ENCODE measurements around the gene CC2D2B. TPM values are rescaled to one million over a fixed set of nuclear protein-coding genes. Genes with fewer than 3 reads are reported as not detected.
A peak's percentile ranks its signal among the peaks of the same experiment; 100 is the strongest.
"Not testable (repeated sequence)": the region's sequence is repeated elsewhere in the genome, so short reads cannot be mapped to it uniquely, and the experiment has no call there.

Gene CC2D2B
- total RNA-seq, 2 donors from 2014 or later, result not detected

DNA sequence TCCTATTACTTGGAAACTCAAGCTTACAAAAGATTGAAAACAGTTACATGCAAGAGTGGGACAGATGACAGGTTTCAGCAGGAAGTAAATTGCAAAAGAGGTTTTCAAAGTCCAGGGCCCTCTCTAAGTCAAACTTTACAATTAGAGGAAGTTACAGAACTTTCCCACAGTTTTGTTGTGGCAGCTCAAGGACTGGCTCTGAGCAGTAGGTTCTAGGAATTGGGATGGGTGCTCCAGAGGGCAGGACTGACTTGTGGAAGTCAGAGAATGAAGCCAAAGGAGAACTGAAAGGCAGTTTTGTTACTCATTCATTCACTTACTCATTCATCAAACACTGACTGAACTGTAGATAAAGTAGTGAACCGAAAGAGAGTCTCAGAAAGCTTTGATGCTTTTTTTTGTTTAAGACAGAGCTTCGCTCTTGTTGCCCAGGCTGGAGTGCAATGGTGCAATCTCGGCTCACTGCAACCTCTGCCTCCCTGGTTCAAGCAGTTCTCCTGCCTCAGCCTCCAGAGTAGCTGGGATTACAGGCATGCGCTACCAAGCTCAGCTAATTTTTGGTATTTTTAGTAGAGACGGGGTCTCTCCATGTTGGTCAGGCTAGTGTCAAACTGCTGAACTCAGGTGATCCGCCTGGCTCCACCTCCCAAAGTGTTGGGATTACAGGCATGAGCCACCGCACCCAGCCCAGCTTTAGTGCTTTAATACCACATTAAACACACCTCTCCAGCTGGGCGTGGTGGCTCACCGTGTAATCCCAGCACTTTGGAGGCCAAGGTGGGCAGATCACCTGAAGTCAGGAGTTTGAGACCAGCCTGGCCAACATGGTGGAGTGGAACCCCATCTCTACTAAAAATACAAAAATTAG, 68.8 kb downstream of the CC2D2B start:
- Mint-ChIP-seq H3K36me3 (no peaks in the 10 kb centered on the region), H3K27ac (no peak overlapping the region)
- ATAC-seq, result peak; percentile 31 to 62

DNA sequence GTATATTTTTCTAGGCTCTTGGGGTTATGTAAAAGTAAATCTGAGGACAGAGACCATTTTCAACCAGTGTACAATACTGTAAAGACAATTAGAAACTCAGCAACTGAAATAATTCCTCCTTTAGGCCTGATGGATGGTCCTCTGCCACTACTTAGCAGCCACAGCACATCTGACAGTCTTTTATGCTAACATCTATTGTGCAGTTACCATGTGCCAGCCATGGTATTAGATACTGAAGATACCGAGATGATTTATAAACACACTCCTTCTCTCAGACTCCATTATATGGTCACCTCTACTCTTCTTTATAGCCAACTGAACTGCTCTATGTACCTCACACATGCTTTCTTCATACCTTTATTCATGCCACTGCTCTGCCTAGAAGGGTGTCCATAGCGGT, 74.4 kb downstream of the CC2D2B start:
- ATAC-seq (no peak), DNase-seq (ENCODE audit: low spot score in 2 of 2) (no peak)
- H3K9me3 Mint-ChIP-seq, result no peaks in the 10 kb centered on the region
- no peaks in the 10 kb centered on the region for H3K36me3 Mint-ChIP-seq
- H3K27ac Mint-ChIP-seq, result no peak overlapping the region

More for the DNA sequence above, 68.8 kb downstream of the CC2D2B start:
- DNase-seq (ENCODE audit: low spot score in 2 of 2), result no peak
- no peaks in the 10 kb centered on the region for H3K9me3 Mint-ChIP-seq

DNA sequence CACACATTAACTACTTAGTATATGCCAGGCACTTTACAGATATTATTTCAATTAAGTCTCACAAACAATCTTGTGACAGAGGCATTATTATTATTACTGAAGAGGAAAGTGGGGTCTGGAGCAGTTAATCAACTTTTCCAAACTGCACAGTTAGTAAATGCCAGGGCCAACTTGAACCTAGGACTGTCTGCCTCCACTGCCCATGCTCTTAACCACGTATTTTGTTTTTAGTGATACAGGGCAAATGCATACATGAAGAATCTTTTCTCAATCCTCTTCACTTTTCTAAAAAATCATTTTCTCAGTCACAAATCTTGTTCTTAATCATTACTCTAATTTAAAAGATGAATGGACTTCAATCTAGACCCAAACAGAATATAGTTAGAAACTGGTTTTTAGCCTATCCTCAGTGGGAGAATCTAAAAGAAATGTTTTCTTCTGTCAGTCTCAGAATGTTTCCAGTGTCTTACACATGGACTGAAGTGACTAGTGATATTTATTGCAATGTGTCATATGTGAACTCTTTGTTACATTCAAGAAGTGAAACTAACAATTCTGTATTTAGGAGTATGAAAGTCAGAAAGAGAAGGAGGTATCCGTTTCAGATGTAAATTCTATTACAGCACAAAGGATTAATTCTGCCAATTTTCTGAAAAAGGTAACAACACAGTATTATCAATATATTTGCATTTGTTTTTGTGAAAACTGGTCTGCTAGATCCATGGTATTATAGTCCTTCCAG, 80.1 kb downstream of the CC2D2B start:
- DNase-seq (ENCODE audit: low spot score in 2 of 2), result no peak
- H3K36me3 Mint-ChIP-seq, result no peaks in the 10 kb centered on the region
- no peak overlapping the region for H3K27ac Mint-ChIP-seq
- H3K9me3 Mint-ChIP-seq, result no peaks in the 10 kb centered on the region
- peak in 1 of 2 donors; percentile 56 for ATAC-seq

DNA sequence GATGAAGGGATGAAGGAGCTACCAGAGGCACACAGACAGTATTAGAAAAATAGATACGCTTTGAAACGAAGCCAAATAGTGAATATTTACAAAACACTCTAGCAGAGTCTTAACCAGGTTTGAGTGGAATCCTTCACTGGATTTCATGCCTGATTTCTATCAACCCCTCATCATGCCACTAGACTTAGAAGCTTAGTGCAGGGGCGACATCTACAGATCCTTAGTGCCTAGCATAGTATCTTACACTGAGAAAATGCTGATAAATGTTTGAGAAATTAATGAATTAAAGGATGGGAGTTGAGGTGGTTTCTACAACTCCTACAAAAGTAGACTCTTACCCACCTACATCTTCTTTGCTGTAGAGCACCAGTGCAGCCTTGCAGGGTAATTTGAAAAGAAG, 80.9 kb downstream of the CC2D2B start:
- DNase-seq (ENCODE audit: low spot score in 2 of 2) (no peak), ATAC-seq (no peak)
- Mint-ChIP-seq H3K36me3 (no peaks in the 10 kb centered on the region), H3K27ac (no peak overlapping the region), H3K9me3 (no peaks in the 10 kb centered on the region)

DNA sequence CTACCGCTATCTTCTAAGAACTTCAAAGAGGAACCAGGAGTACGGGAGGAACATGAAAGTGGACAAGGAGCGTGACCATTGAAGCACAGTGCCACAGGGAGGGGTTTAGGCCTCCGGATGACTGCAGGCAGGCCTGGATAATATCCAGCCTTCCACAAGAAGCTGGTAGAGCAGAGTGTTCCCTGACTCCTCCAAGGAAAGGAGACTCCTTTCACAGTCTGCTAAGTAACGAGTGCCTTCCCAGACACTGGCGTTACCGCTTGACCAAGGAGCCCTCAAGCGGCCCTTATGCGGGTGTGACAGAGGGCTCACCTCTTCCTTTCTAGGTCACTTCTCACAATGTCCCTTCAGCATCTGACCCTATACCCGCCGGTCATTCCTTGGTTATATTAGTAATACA, 86.6 kb downstream of the CC2D2B start:
- not testable (repeated sequence) for DNase-seq (ENCODE audit: low spot score in 2 of 2); H3K36me3 Mint-ChIP-seq; H3K27ac Mint-ChIP-seq; ATAC-seq; H3K9me3 Mint-ChIP-seq

DNA sequence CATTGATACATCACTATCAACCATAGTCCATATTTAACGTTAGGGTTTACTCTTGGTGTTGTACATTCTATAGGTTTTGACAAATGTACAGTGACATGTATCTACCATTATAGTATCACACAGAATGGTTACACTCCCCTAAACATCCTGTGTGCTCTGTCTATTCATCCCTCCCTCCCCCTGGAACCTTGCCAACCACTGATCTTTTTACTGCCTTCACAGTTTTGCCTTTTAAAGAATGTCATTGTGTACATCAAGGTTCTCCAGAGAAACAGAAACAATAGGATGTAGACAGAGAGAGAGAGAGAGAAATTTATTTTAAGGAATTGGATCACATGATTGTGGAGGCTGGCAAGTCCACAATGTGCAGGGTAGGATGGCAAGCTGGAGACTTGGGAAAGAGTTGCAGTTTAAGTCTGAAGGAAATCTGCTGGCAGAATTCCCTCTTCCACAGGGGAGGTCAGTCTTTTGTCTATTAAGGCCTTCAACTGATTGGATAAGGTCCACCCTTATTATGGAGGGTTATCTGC, 90.5 kb downstream of the CC2D2B start:
- ATAC-seq (no peak), DNase-seq (ENCODE audit: low spot score in 2 of 2) (no peak)
- no peaks in the 10 kb centered on the region for H3K36me3 Mint-ChIP-seq
- H3K27ac Mint-ChIP-seq, result no peak overlapping the region
- no peaks in the 10 kb centered on the region for H3K9me3 Mint-ChIP-seq

DNA sequence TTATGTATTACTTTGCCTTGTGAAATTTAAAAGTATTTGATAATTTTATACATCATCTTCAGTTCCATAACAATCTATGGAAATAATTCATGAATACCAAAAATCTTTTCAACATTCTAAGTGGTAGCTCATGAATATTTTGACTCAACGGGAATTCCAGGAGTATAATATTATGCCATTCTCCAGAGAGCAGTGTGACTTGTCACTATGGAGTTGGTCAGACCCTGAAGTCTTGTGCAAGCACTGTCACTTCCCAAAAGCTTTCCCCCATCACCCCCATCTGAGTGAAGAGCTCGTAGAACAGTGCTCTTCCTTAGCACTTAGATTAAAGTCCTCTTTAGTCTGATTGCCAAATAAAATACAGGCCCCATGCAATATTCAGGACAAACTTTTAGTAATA, 106.2 kb downstream of the CC2D2B start:
- DNase-seq (ENCODE audit: low spot score in 2 of 2), result no peak
- no peak for ATAC-seq
- no peaks in the 10 kb centered on the region for H3K36me3 Mint-ChIP-seq
- H3K27ac Mint-ChIP-seq, result no peak overlapping the region
- H3K9me3 Mint-ChIP-seq, result no peaks in the 10 kb centered on the region

DNA sequence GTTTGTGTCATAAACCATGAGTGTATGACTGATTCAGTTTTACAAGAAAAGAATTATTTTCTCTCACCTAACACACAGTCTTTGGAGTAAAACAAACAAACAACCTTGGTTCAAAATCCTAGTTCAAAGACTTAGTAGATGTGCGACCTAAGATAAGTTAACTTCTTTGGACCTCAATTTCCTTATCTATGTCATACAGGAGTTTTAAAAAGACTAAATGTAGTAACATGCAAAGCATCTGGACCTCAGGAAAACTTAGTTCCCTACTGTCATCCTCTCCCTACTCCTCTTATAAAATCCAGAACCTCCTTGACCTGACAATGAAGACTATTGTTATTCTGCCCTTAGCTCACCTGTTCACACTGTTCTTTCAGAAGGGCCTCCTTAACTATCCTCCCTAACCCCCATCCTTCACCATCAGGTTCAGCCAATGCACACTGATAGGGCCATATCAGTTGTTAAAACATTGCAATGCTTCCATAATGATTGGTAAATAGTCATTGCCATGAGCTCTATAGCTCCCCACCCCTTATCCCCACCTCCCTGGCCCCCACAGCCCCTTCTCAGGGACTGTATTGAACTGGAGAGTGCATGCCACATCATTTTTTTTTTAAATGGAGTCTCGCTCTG, 106.8 kb downstream of the CC2D2B start:
- no peaks in the 10 kb centered on the region for H3K36me3 Mint-ChIP-seq
- no peak overlapping the region for H3K27ac Mint-ChIP-seq
- DNase-seq (ENCODE audit: low spot score in 2 of 2) (no peak), ATAC-seq (no peak)
- no peaks in the 10 kb centered on the region for H3K9me3 Mint-ChIP-seq

DNA sequence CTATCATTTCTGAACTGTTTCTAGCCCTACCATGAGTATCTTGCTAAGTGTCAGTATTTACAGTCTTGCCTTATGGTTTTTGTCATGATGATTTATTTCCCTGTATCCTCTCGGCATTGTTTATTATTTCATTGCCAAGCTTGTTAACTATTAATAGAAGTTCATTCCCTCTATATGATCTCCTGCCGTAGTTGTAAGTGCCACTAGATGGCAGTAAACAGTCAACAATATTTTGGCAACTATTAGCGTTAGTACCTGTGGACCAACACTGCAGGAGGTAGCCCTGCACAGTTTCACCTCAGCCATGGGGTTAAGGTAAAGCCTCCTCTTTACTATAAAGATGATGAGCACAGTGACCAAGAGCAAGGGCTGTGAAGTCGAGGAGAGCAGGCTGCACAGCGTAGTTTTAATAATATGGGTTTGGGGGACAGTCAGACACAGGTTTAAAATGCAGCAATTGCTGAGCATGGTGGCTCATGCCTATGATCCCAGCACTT, 109.5 kb downstream of the CC2D2B start:
- ATAC-seq (peak; percentile 81 to 83), DNase-seq (ENCODE audit: low spot score in 2 of 2) (peak in 1 of 2 donors; percentile 43)
- no peak overlapping the region for H3K27ac Mint-ChIP-seq
- H3K9me3 Mint-ChIP-seq, result no peaks in the 10 kb centered on the region
- H3K36me3 Mint-ChIP-seq, result no peaks in the 10 kb centered on the region

DNA sequence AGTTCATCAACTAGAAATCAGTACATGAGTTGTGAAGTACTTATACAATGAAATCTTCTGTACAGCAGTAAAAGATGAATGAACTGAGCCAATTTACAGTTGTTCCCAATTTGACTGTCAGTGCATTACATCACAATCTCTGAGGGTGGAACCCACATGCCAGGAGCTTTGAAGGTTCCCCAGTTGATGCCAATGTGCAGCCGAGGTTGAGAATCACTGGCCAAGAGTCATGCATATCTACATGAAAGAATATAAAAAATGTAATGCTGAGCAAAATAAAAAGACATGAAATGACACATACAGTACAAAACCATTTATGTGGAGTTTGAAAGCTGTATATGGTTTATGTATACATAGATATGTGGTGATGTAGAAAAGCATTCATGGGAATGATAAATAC, 113.6 kb downstream of the CC2D2B start:
- Mint-ChIP-seq H3K27ac (no peak overlapping the region), H3K9me3 (no peaks in the 10 kb centered on the region), H3K36me3 (no peaks in the 10 kb centered on the region)
- no peak for DNase-seq (ENCODE audit: low spot score in 2 of 2)
- ATAC-seq, result peak in 1 of 2 donors; percentile 60

DNA sequence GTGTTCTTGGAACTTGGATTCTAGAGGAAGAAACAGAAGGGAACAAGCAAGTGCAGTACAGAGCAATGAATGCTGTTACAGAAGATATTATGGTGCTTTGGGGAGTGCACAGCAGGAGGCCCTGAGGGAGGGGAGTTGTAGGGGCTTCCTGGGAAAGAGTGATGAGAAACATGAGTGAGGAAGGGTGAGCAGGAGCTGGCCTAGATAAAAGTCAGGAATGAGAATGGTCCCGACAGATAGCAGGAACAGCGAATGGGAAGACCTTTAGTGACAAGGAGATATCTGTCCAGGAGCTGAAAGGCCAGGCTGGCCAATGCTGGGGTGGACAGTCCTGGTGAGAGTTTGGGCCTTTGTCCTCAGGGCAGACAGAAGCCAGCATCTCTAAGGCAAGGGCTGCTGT, 115.0 kb downstream of the CC2D2B start:
- Mint-ChIP-seq H3K27ac (no peak overlapping the region), H3K9me3 (no peaks in the 10 kb centered on the region), H3K36me3 (no peaks in the 10 kb centered on the region)
- DNase-seq (ENCODE audit: low spot score in 2 of 2), result no peak
- no peak for ATAC-seq

DNA sequence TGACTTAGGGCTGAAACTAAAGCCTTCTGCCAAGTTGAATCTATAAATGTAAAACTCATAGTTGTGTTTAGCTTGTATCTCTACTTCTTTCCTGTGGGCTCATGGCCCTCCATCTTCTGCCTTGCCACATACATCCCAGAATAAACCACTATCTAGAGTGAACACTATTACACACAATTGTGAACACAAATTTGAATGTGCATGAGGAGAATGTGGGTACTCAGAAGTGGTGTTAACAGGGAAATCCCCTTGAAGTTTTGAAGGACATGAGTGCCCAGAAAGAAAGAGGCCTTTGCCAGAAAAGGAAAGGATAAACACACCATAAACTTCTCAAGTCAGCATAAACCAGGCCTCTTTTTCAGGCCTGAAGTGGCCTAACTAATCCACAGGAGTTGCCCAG, 115.4 kb downstream of the CC2D2B start:
- no peak overlapping the region for H3K27ac Mint-ChIP-seq
- DNase-seq (ENCODE audit: low spot score in 2 of 2), result no peak
- no peaks in the 10 kb centered on the region for H3K36me3 Mint-ChIP-seq
- no peaks in the 10 kb centered on the region for H3K9me3 Mint-ChIP-seq
- ATAC-seq, result no peak

DNA sequence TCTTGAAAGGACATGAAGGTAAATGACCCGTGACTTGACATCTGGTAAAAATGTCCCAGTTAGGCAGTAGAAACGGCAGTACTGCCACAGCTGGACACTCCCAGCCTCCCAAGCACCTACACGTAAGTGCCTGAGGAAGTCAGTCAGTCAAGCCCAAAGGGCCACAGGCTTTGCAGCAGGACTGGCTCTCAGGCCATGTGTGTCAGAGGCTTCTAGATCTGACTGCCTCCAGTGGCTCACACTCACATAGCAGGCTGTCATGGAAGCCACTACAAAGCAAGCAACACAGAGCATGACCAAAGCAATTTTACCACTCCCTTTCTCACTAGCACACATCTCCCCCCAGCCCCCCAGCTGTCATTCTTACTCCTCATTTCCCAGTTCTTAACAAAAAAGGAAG, 117.8 kb downstream of the CC2D2B start:
- no peak overlapping the region for H3K27ac Mint-ChIP-seq
- DNase-seq (ENCODE audit: low spot score in 2 of 2), result no peak

DNA sequence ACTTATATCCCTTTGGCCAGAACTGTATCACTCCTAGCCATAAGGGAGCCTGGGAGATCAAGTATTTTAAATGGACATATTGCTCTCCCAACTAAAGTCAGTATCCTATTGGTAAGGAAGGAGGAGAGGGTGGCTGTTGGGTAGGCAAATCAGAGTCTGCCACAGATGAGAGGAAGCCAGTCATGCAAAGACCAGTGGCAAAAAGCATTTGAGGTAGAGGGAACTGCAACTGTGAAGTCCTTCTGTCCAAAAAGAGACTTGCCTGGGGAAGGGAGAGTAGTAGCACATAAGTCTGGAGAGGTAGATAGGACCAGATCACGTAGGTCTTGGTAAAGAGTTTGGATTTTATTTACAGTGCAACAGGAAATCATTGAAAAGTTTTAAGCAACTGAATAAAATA, 126.8 kb downstream of the CC2D2B start:
- H3K27ac Mint-ChIP-seq, result no peak overlapping the region
- H3K36me3 Mint-ChIP-seq, result no peaks in the 10 kb centered on the region
- no peaks in the 10 kb centered on the region for H3K9me3 Mint-ChIP-seq
- no peak for ATAC-seq
- DNase-seq (ENCODE audit: low spot score in 2 of 2), result no peak

More for the DNA sequence above, 117.8 kb downstream of the CC2D2B start:
- Mint-ChIP-seq H3K9me3 (no peaks in the 10 kb centered on the region), H3K36me3 (no peaks in the 10 kb centered on the region)
- ATAC-seq, result peak; percentile 65 to 72

DNA sequence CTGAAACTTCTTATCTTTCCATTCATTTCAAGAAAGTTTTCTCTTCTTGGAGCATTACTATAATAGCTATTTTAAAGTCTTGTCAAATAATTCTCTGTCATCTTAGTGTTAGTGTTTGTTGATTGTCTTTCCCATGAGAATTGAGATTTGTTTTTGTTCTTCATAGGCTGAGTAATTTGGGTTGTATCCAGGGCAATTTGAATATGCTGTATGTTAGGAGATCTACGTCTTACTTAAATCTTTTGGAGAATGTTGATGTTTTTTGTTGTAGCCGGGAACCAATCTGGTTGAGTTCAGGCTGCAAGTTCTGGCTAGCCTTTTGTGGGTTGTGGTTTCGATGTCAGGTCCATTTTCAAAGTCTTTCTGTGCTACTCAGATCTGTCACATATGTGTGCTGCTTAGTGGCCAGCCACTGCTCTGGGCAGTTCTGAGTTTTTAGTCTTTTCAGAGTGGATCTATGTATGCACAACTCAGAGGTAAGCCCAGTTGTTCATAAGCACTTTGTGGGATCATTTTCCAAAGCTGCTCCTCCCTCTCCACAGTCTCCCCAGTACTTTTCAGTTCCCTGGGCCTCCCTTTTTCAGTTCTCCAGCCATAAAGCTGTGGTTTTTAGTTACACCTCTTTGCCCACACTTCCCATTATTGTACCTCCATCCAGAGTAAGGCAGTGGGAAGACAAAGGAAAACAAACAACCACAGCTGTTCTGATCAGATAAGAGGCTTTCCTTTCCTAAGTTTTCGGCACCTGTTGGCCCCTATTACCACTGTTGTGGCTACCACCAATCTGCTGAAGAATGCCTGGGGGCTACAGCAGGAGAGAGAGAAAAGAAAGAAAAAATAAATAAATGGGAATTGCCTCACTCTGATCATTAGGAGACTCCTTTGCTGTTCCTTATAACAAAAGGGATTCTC, 131.0 kb downstream of the CC2D2B start:
- no peak for DNase-seq (ENCODE audit: low spot score in 2 of 2)
- no peak overlapping the region for H3K27ac Mint-ChIP-seq
- peaks cover 5 to 6% of the 10 kb centered on the region in 2 donors for H3K36me3 Mint-ChIP-seq
- no peak for ATAC-seq
- peaks cover 3 to 4% of the 10 kb centered on the region in 2 donors for H3K9me3 Mint-ChIP-seq

DNA sequence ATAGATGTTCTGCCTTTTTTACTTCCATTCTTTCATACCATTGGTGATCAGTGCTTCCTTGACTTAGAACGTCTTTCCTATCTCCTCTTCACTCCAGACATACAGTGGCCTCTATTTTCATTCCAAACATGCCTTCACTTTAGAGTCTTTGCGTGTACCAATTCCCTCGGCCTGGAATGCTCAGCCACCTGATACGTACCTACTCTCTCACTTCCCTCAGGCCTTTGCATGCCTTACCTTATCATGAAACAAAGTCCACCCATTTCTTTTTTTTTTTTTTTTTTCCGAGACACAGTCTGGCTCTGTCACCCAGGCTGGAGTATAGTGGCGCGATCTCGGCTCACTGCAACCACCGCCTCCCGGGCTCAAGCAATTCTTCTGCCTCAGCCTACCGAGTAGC, 133.4 kb downstream of the CC2D2B start:
- DNase-seq (ENCODE audit: low spot score in 2 of 2), result no peak
- Mint-ChIP-seq H3K9me3 (peaks cover 3 to 4% of the 10 kb centered on the region in 2 donors), H3K27ac (no peak overlapping the region), H3K36me3 (peaks cover 7 to 18% of the 10 kb centered on the region in 2 donors)
- no peak for ATAC-seq

Measured in activated naive CD4-positive, alpha-beta T cell treated with anti-CD3 and anti-CD28 coated beads, Interleukin-2, amount 50 U/mL, for 72 hours (primary cell).